HG02798 (cell line): ENCODE data around the gene CMC1.

Source experiments
- ATAC-seq: cut with Tn5 transposase; IDR thresholded peaks from one replicate; pipeline ENCODE4 v1.9.1; 2021; ENCODE audit warnings: mild to moderate bottlenecking; ENCODE audit not compliant: unreplicated experiment, poor library complexity

Gene CMC1

DNA sequence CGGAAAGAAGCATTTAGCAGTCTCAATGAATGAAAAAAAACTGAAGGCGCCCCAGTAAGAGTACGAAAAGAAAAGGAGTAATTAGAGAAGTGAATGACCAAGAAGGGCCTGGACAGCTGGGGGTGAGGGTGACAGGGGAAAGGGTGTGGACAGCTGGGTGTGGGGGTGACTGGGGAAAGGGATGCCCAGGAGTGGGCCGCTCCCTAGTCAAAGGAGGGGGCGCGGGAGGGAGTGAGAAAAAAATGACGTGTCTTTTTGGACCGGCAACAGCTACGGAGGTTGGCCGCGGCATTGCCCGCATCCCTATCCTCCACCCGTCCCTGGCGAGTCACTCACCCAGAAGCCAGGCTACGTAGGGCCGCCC, 106.8 kb downstream of the CMC1 start:
- ATAC-seq = no peak

DNA sequence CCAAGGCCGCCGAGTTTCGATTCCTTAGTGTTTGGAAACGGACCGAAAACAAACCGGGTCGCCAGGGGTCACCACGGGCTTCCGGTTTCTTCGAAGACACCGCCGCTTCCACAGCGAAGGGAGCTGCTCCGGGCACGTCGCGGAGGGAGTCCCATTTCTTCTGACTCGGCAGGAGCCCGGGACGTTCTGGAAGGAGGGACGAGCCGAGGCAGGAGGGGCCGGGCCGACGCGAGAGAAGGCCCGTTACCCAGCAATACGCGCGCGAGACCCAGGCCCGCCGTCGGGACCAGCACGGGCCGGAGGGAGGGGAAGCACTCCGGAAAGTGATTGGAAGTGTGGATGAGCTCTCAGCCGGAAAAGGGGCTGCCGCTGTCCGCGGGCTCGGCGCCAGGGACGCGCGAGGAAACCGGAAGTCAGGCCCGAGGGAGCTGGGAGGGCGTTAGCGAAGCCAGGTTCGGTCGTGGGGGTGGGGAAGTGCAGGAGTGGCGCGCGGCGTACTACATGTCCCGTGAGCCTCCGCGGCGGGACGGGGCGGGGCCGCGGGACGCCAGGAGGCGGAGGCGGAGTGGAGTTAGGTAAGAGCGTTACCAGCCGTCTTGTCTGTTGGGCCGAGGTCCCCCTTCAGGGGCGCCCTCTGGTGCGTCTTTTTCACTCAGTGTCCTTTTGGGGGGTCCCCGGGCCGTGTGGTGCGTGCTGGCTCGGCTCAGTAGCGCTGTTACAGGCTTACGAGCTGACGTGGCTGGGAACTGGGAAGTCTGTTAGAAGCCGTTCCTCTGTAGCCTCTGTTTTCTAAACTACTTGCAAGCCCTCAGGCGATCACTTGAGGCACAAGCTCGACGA, 107.4 kb downstream of the CMC1 start, which contains the start of the genes AZI2 and ZCWPW2:
AZI2 (minus strand) TSS at position 196 of the 840 bp plus-strand sequence. CDS start 8,207 bp downstream, outside the sequence.
ZCWPW2 (plus strand) TSS at position 93 of the 840 bp plus-strand sequence. CDS start 64,348 bp downstream, outside the sequence.
- peak; percentile 95 for ATAC-seq

DNA sequence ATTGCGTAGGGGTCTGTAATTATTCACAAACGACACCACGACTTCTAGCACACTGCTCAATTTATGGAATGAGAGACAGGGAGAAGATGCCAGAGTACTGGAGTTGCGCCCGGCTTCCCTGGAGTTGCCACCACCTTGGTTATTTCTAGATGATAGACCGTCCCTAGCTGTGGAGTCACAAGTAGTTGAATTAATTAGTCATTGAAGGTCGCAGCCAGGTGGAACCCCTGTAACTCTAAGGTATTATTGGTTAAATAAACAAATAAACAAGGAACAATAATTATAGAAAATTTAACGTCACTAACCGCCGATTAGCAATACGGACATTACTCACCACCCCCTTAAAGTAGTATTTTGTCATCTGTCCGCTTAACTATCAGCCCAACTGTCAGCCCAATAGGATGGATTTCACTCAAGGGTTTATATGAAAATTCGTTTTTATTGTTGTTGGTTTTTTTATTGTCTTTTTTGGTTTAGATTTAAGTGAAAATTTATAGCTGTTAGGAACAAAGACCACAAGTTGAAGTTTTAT, 108.1 kb downstream of the CMC1 start:
- ATAC-seq = no peak
